Neural progenitor cell (in vitro differentiated cells): Measurements from ENCODE around the gene MTERF1.

ENCODE experiments used
- CTCF ChIP-seq: fragments of 200-600 bp; sonication (generic); IDR thresholded peaks from 2 replicates; pipeline ENCODE4 v1.5.1; 2017; ENCODE audit warnings: antibody characterized with exemption, mild to moderate bottlenecking
- EZH2 ChIP-seq: fragments of 200-600 bp; sonication (generic); IDR thresholded peaks from 2 replicates; pipeline ENCODE4 v1.6.1; 2017; ENCODE audit warnings: antibody characterized with exemption, mild to moderate bottlenecking, moderate library complexity

GRCh38 chr7:91892821-91893340 is 12.4 kb upstream of the MTERF1 start:
- TF ChIP-seq EZH2 (no peak), CTCF (no peak)
